SW480 (cell line): ENCODE data around the gene KDSR.

ENCODE experiments used
- DNase-seq: peaks from one replicate; pipeline ENCODE4 v3.0.0-alpha.2; 2016; ENCODE audit warnings: low spot score

The KDSR gene

GRCh38 chr18:63303547-63303946 lies 63.5 kb downstream of the KDSR start:
- no peak for DNase-seq

- DNase-seq = no peak
Measured at GRCh38 chr18:63302636-63303405, 64.2 kb downstream of the KDSR start.

DNA sequence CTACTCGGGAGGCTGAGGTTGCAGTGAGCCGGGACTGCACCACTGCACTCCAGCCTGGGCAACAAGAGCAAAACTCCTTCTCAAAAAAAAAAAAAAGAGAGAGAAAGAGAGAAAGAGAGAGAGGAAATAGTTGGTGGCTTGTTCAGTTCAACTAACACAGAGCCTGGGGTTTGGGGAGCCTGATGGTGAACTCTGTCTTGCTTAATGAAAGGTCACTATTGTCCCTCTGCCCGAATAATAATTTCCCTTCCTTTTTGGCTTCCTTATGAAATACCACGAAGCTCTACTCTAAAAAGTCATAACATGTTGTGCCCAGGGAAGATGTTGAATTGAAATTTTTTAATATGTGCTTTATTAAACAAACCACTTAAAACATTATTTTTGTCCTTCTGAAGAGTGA lies 64.8 kb downstream of the KDSR start:
- DNase-seq = no peak

DNA sequence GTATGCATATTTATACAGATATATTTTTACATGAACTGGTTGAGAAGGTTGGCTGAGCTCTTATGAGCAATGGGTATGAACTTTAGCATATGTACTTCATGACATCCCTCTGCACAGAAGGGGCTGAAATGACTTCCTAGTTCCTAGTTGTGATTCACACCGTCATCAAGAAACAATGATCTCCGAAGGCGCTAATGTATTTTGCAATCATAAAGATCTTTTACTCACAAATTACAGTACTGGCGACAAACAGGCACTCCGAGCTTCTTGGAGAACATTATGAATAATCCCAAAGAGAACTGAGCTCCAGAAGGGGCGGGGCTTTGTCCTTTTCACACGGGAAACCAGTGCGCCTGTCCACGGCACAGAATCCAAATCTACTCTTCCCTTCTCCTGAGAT lies 65.6 kb downstream of the KDSR start:
- no peak for DNase-seq

DNA sequence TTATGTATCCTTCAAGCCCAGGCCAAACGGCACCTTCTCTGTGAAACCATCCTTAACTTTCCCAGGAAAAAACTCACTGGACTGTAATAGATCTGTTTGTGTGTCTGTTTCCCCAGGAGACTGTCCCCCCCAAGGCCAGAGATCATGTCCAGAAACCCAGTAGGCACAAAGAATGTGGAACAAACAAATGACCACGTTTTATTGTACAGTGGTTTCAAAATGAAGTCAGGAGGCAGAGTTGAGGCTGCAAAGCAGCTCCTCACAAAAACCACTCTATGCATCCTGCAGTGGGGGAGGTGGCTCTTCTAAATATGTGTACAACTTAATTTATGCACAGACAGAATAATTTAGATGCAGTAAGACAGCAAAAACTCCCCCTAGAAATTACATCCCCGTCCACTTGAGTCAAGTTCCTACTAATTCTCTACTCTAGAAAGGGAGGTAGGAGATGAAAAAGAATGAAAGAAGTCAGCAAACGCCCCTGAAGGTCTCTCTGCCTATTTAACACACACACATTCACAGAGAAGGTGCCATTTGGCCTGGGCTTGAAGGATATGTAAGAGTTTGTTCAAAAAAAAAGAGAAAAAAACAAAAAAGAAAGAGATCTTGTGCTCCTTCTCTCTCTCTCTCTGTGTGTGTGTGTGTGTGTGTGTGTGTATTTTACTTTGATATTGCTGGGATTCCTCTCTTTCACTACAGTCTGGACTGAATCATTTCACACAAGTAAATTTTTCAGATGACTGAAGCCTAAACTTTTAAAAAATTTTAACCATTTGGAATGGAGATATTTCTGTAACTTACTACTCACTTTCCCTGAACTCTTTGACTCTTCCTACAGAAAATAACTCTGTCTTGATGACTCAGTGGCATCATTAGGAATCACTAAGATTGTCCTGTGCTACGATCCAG lies 66.9 kb downstream of the KDSR start:
- no peak for DNase-seq

DNA sequence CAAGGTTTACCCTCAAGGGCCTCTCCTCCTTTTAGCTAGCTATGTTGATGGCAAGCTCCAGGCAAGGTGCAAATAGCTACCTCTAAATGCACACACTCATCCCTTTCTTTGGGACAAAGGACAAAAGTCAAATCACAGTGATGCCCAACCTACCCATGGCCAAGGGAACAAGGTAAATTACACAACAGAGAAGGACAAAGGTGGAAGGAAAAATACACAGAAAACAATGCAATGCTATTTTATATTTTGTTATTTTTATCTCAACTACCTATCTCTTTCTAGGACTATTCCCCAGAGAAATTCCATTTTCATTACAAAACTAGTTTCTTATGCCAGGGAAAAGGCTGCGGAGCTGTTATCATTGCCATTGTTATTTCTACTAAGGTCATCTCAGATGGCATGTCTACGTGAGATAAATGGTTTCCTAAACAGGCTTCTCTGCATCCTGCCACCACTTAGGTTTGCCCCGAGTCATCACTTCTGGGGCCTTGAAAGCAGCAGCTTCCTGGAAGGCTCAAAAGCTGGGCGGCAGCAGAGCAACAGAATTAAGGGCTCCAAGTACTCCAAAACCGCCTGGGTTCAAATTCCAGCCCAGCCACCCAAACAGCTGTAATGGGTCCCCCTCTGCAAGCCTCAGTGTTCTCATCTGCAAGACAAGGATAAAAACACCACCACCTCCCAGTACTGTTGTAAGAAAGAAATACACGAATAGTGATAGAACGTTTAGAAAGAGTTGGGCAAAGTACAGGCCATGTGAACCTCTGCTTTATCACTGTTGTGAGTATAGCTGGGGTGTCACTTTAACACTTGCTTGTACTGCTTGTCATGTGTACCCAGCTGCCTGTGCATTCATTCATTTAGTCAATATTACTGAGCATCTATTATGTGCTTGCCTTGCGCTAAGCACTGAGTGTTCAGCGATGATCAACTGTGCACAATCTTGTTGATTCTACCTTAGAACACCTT lies 68.3 kb downstream of the KDSR start:
- DNase-seq = no peak

GRCh38 chr18:63297687-63298399 lies 69.2 kb downstream of the KDSR start:
- DNase-seq = no peak

GRCh38 chr18:63293935-63294334 lies 73.1 kb downstream of the KDSR start:
- DNase-seq = no peak

DNA sequence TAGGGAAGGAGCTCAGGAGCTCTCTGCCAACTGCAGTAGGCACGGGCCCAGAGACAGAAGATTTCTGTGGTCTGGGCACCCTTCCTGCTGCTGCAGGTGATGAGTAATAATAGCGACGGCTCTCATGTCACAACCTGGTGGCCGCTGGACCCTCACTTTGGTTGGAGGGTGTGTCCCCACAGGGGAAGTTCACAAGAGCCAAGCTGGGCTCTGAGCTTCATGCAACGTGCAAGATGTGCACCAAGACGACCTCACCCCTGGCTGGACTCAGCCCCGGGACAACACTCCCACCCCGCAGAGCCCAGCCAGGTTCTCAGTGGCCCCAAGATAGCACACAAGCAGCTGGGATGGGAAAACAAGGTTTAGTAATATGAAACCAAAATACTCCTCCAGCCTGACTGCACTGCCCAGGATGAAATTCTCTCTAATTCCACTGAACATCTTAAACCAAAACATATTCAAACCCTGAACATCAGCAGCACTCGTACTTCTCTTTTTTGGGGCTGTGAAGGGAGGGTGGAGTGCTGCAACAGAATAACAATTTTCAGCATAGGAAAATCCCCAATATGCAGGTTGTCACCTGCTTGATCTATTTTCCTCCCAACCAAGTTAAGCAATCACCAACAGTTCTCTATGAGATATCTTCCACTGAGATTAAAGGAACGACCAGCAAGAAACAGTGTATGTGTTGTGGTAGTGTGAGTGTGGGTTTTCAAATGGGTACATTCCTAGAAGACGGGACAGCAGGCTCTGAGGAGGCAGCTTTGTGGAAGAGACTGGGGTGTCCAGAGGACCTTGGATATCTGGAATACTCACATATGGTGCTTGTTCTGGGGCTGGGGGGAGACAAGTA lies 73.9 kb downstream of the KDSR start:
- DNase-seq = no peak

GRCh38 chr18:63291278-63291677 lies 75.7 kb downstream of the KDSR start:
- no peak for DNase-seq

DNA sequence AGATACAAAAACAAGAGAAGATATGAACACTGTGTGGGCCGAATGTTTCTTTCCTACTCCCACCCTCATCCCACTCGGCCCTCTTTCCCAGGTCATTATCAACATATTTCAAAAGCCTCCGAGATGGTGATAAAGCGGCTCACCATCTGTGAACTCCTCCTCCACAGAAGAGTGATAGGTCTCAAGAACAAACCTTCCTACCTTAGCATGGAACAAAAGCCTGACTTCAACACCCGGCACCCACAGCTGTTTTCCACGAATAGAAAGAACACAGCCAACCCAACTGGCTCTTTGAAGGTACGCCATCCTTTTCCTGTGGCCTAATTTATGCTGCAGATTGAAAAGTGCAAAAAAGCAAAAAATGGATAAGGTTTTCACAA lies 76.2 kb downstream of the KDSR start:
- no peak for DNase-seq

DNA sequence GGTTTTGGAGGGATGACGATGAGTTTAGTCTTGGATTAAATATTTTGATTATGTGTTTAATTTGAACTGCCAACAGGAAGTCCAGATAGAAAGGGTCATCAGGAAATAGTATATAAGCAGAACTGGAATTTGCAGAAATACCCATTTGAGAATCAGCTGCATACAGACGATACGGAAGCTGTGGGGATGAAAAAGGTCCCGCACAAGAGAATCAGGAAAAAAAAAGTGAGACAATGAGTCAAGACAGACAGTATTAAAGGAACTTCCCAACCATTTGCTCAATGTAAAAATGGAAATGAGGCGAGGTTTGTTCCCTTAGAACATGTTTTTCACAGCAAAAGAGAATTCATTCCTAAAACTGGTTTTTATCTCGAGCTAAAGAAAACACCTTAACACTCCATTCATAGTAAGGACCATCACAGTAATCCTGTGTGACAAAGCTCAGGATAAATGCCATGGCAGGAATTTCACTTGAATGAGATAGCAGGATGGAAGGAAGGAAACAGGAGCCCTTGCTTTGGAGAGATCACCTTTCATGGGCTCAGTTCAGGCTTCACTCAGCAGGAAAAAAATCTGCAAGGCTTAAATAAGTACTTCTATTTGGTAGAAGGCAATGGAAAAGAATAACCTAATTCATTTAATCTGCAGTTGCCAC lies 76.7 kb downstream of the KDSR start:
- no peak for DNase-seq

- DNase-seq = no peak
Measured at GRCh38 chr18:63288311-63288710, 78.7 kb downstream of the KDSR start.

GRCh38 chr18:63287691-63288220 lies 79.2 kb downstream of the KDSR start:
- DNase-seq = no peak

GRCh38 chr18:63286926-63287325 lies 80.1 kb downstream of the KDSR start:
- DNase-seq = no peak

DNA sequence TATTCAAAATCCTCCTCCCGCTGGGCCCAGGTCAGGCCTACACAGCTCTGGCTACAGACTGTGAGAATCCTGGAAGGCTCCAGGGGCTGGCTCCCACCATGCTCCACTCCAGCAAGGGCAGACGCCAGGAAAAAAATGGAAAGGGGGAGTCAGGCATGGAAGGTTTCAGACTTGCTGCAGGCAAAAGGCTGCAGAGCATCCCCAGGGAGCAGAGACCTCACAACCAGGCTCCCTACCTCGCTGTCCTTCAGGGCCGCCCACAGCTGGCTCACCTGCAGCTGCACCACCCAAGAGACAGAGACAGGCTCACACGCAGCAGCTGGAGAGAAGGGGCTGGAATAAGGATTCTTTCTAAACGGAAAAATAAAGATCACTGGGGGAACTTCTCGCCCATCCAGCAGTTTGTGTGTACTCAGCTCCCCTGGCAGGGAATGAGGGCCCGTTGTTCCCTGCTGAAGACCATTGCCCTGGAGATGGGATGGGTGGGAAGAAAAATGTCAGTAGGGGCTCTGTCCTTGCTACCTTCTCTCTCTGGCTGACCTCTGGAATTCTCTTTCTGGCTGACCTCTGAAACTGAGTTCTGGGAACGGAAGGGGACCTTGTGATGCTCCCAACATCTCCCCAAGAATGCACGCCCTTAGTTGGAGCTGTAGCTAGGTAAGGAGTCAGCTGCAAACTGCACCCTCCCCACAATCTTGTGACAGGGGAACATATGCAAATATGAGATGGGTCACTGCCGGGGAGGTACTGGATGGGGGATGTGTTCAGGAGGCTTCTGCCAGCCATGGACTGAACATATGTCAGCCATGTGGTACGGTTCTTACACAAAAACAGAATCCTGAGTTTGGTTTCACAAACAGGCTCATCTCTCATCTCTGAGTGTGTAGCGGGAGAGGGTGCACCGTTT lies 81.9 kb downstream of the KDSR start:
- no peak for DNase-seq

DNA sequence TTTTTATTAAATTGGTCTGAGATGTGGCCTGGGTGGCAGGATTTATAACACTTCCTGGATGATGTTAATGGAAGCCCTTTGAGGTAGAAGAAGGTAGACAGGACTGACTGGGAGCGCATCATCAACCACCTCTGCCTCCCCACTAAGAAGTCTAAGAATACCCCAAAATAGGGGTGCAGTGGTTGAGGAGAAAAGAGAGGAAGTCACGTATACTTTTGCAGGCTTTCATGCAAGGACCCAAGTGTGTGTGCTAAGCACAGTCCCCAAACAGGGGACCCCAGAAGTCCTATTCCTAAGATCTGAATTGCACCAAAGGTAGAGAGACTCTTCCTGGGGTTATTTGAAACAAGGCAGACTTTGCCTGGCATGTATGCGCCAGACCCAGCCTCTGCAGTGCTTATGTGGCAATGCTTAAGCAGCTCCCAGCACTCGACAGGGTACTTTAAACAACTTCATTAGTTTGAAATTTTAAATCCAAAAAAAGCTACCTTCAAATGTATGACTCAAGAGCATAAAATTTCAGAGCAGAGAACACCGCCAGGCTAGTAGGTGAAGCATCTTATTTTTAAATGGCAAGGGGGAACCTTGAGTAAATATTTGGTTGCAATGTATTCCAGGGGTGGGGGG lies 82.7 kb downstream of the KDSR start:
- DNase-seq = no peak
